Lung microvascular endothelial cell (primary cell): ENCODE data around the gene CGNL1. TPM values are rescaled to one million over a fixed set of nuclear protein-coding genes. Genes with fewer than 3 reads are reported as not detected.

ENCODE experiments used
- DNase-seq, 2 donors: peaks; one replicate each; pipeline versions ENCODE4 v3.0.0 to v3.0.0-alpha.2; 2010; ENCODE audit warnings: low read depth in 2 of 2
- total RNA-seq: library from RNA; depleted of rRNA; stranded (reverse); fragments of >200 nt; gene quantifications from 2 replicates; pipeline ENCODE4 v1.2.1, GENCODE V29; 2014

CGNL1 gene
- total RNA-seq, 1 donor from 2014 or later = 38.3 TPM

- DNase-seq = no peak
Observed at GRCh38 chr15:57592426-57592825, 216.1 kb downstream of the CGNL1 start.

- peak in 1 of 2 donors; percentile 53 for DNase-seq
Observed at GRCh38 chr15:57592836-57593420, 216.6 kb downstream of the CGNL1 start.

GRCh38 chr15:57594479-57594878 lies 218.2 kb downstream of the CGNL1 start:
- no peak for DNase-seq

- peak in 1 of 2 donors; percentile 76 for DNase-seq
Observed at GRCh38 chr15:57595011-57595866, 218.9 kb downstream of the CGNL1 start.

- DNase-seq = no peak
Observed at GRCh38 chr15:57596301-57596855, 220.1 kb downstream of the CGNL1 start.

GRCh38 chr15:57596978-57597377 lies 220.7 kb downstream of the CGNL1 start:
- peak; percentile 35 to 87 for DNase-seq

GRCh38 chr15:57597431-57597830 lies 221.1 kb downstream of the CGNL1 start:
- DNase-seq = no peak

- DNase-seq = peak; percentile 36 to 63
Observed at GRCh38 chr15:57598346-57598745, 222.0 kb downstream of the CGNL1 start.

- DNase-seq = no peak
Observed at GRCh38 chr15:57599296-57599810, 223.0 kb downstream of the CGNL1 start.

GRCh38 chr15:57600197-57600596 lies 223.9 kb downstream of the CGNL1 start:
- DNase-seq = no peak

Other genes starting within 250 kb of the CGNL1 start
- 49.7 and 86.3 TPM in 2 replicates for gene MYZAP, start 215.4 kb downstream of the CGNL1 start, total RNA-seq